GM12892 (cell line): ENCODE measurements around the gene FTO.

ENCODE experiments used
- POLR2A ChIP-seq: IDR thresholded peaks from 2 replicates; pipeline ENCODE4 v1.6.1; 2011; ENCODE audit warnings: low read depth, low read length, control low read depth
- POLR2AphosphoS5 ChIP-seq: IDR thresholded peaks from 2 replicates; pipeline ENCODE4 v1.6.1; 2011; ENCODE audit warnings: low read depth, low read length, control low read depth
- TAF1 ChIP-seq: IDR thresholded peaks from 2 replicates; pipeline ENCODE4 v1.6.1; 2011; ENCODE audit warnings: low read depth, mild to moderate bottlenecking, control low read depth, low read length, borderline replicate concordance

DNA sequence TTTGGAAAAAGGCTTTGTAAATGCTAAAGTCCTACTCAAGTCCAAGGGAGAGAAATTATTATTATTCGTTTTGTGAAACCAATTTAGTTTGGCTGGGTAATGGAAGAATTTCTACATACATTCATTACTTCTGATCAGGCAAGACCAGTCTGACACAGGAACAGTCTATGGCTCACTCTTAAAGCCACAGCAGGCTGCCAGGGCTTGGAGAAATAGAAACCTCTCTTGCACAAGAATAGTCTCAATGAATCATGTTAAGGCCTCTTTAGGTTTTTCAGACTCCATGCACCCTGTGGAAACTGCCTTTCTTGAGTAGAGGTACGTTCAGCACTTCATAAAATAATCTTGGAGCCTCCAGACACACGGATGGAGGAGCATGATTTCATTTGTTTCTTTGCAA, 414.9 kb downstream of the FTO start:
- TF ChIP-seq POLR2AphosphoS5 (no peak), POLR2A (no peak), TAF1 (no peak)
